ENCODE results near the gene CS. TPM values are rescaled to one million over a fixed set of nuclear protein-coding genes. Genes with fewer than 3 reads are reported as not detected.

The CS gene
- polyA plus RNA-seq, 3 donors = 55.7 to 156 (median 86.1) TPM

GRCh38 chr12:56229082-56229481 is 71.0 kb downstream of the CS start:
- Mint-ChIP-seq H3K27ac (no peak overlapping the region), H3K27me3 (ENCODE audit: low read depth in 3 of 3) (peaks cover 0 to 2% (median 1%) of the 10 kb centered on the region in 3 donors), H3K4me3 (no peak overlapping the region), H3K36me3 (peaks cover 6 to 18% of the 10 kb centered on the region in 2 donors), H3K4me1 (peaks cover 14% of the 10 kb centered on the region), H3K9me3 (peaks cover 0 to 2% (median 0%) of the 10 kb centered on the region in 7 donors)
- H3K27ac ChIP-seq (ENCODE audit: low read depth in 1 of 2, low read length in 2 of 2) = no peak overlapping the region
- H3K4me3 ChIP-seq (replicated peaks in 1 of 3; ENCODE audit: low read depth in 2 of 3, low read length in 3 of 3) = no peak overlapping the region
- H2AFZ ChIP-seq (ENCODE audit: insufficient read depth, low read depth, low read length, poor library complexity, severe bottlenecking) = no peak overlapping the region
- H3K36me3 ChIP-seq (replicated peaks in 1 of 2; ENCODE audit: control insufficient read depth in 1 of 2, insufficient read depth in 2 of 2, low read length in 2 of 2) = peaks cover 0 to 2% of the 10 kb centered on the region in 2 donors
- H3K9me3 ChIP-seq (replicated peaks in 1 of 2; ENCODE audit: control insufficient read depth in 1 of 2, insufficient read depth in 1 of 2, low read length in 2 of 2) = no peaks in the 10 kb centered on the region
- TF ChIP-seq, protein P1, sequence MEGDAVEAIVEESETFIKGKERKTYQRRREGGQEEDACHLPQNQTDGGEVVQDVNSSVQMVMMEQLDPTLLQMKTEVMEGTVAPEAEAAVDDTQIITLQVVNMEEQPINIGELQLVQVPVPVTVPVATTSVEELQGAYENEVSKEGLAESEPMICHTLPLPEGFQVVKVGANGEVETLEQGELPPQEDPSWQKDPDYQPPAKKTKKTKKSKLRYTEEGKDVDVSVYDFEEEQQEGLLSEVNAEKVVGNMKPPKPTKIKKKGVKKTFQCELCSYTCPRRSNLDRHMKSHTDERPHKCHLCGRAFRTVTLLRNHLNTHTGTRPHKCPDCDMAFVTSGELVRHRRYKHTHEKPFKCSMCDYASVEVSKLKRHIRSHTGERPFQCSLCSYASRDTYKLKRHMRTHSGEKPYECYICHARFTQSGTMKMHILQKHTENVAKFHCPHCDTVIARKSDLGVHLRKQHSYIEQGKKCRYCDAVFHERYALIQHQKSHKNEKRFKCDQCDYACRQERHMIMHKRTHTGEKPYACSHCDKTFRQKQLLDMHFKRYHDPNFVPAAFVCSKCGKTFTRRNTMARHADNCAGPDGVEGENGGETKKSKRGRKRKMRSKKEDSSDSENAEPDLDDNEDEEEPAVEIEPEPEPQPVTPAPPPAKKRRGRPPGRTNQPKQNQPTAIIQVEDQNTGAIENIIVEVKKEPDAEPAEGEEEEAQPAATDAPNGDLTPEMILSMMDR (IDR thresholded peaks at IDR 0.05) = no peak
- intact Hi-C loops (cut with micrococcal nuclease) = no loop called here
- H3K79me2 ChIP-seq (ENCODE audit: insufficient read depth, low read length) = peaks cover 8% of the 10 kb centered on the region
- H3K4me2 ChIP-seq (replicated peaks; ENCODE audit: extremely low read depth, low read length, poor library complexity, severe bottlenecking) = no peak overlapping the region
- H4K20me1 ChIP-seq (ENCODE audit: insufficient read depth, low read length) = no peaks in the 10 kb centered on the region
- H3K9ac ChIP-seq (ENCODE audit: insufficient read depth, low read length, poor library complexity, severe bottlenecking) = no peak overlapping the region
- peaks cover 6 to 10% of the 10 kb centered on the region in 2 donors for H3K4me1 ChIP-seq (ENCODE audit: control insufficient read depth in 1 of 2, insufficient read depth in 2 of 2, low read length in 2 of 2)
- DNase-seq = no peak
- H3K27me3 ChIP-seq (ENCODE audit: control insufficient read depth in 2 of 2, insufficient read depth in 2 of 2, low read length in 2 of 2) = no peaks in the 10 kb centered on the region
- 88% methylated on average over 3 of the region's 7 CpGs for WGBS (ENCODE audit: insufficient coverage)

- H3K36me3 Mint-ChIP-seq = peaks cover 6 to 18% of the 10 kb centered on the region in 2 donors
- H3K9me3 Mint-ChIP-seq = peaks cover 0 to 2% (median 0%) of the 10 kb centered on the region in 7 donors
- Histone ChIP-seq H3K4me3 (replicated peaks in 1 of 3; ENCODE audit: low read depth in 2 of 3, low read length in 3 of 3) (peak overlapping the region in 1 of 3 experiments; percentile 96), H2AFZ (ENCODE audit: insufficient read depth, low read depth, low read length, poor library complexity, severe bottlenecking) (peak overlapping the region; percentile 97), H3K4me2 (replicated peaks; ENCODE audit: extremely low read depth, low read length, poor library complexity, severe bottlenecking) (peak overlapping the region; percentile 87), H3K27ac (ENCODE audit: low read depth in 1 of 2, low read length in 2 of 2) (peak overlapping the region in 1 of 2 donors; percentile 94), H3K79me2 (ENCODE audit: insufficient read depth, low read length) (peaks cover 22% of the 10 kb centered on the region), H3K9ac (ENCODE audit: insufficient read depth, low read length, poor library complexity, severe bottlenecking) (peak overlapping the region; percentile 63), H3K27me3 (ENCODE audit: control insufficient read depth in 2 of 2, insufficient read depth in 2 of 2, low read length in 2 of 2) (no peaks in the 10 kb centered on the region), H3K4me1 (ENCODE audit: control insufficient read depth in 1 of 2, insufficient read depth in 2 of 2, low read length in 2 of 2) (peaks cover 37 to 47% of the 10 kb centered on the region in 2 donors), H4K20me1 (ENCODE audit: insufficient read depth, low read length) (peaks cover 7% of the 10 kb centered on the region), H3K36me3 (replicated peaks in 1 of 2; ENCODE audit: control insufficient read depth in 1 of 2, insufficient read depth in 2 of 2, low read length in 2 of 2) (peaks cover 0 to 2% of the 10 kb centered on the region in 2 donors), H3K9me3 (replicated peaks in 1 of 2; ENCODE audit: control insufficient read depth in 1 of 2, insufficient read depth in 1 of 2, low read length in 2 of 2) (no peaks in the 10 kb centered on the region)
- intact Hi-C loops (cut with micrococcal nuclease) = loop anchor here (5.0 kb wide), 2 partner anchors 38 to 98 kb away; partner anchors contain the start of genes ESYT1 (in 1 of the 2) and SMARCC2 (in 1 of the 2)
- H3K4me1 Mint-ChIP-seq = peaks cover 39% of the 10 kb centered on the region
- H3K4me3 Mint-ChIP-seq = peak overlapping the region in 1 of 2 donors; percentile 85
- DNase-seq = no peak
- TF ChIP-seq, protein P1 (IDR thresholded peaks at IDR 0.05) = no peak
- 89% methylated on average over 4 of the region's 11 CpGs for WGBS (ENCODE audit: insufficient coverage)
- peak overlapping the region in 3 of 7 donors; percentile 48 to 99 (median 82) for H3K27ac Mint-ChIP-seq
- H3K27me3 Mint-ChIP-seq (ENCODE audit: low read depth in 3 of 3) = no peaks in the 10 kb centered on the region
Measured at GRCh38 chr12:56224954-56225353, 75.2 kb downstream of the CS start.

Data from CD14-positive monocyte (primary cell).